Neuronal stem cell (in vitro differentiated cells): ENCODE results near the gene SYCP2L.

Experiments
- DNase-seq: peaks from one replicate; pipeline ENCODE4 v3.0.0-alpha.2; 2013; ENCODE audit warnings: low spot score
- H2AFZ ChIP-seq: one replicate; pipeline ENCODE4 v1.6.1; 2013; ENCODE audit warnings: mild to moderate bottlenecking, low read length, inconsistent platforms
- H2AK5ac ChIP-seq: 2 replicates; pipeline ENCODE4 v1.6.1; 2013; ENCODE audit warnings: low read depth, mild to moderate bottlenecking, inconsistent platforms, low read length, moderate library complexity, mixed read lengths
- H2BK120ac ChIP-seq: 2 replicates; pipeline ENCODE4 v1.6.1; 2013; ENCODE audit warnings: low read depth, mild to moderate bottlenecking, inconsistent platforms, low read length, moderate library complexity, mixed read lengths
- H2BK12ac ChIP-seq: one replicate; pipeline ENCODE4 v1.6.1; 2013; ENCODE audit warnings: low read length, inconsistent platforms
- H2BK15ac ChIP-seq: 2 replicates; pipeline ENCODE4 v1.6.1; 2013; ENCODE audit warnings: mild to moderate bottlenecking, low read length, inconsistent platforms, mixed read lengths
- H2BK5ac ChIP-seq: one replicate; pipeline ENCODE4 v1.6.1; 2013; ENCODE audit warnings: inconsistent platforms, mild to moderate bottlenecking, low read length, moderate library complexity
- H3K14ac ChIP-seq: one replicate; pipeline ENCODE4 v1.6.1; 2013; ENCODE audit warnings: low read length, inconsistent platforms
- H3K18ac ChIP-seq: 2 replicates; pipeline ENCODE4 v1.6.1; 2013; ENCODE audit warnings: low read length, inconsistent platforms
- H3K23ac ChIP-seq: 2 replicates; pipeline ENCODE4 v1.6.1; 2013; ENCODE audit warnings: low read depth, mild to moderate bottlenecking, mixed read lengths, low read length, inconsistent platforms; ENCODE audit not compliant: poor library complexity
- H3K27ac ChIP-seq: replicated peaks from 3 replicates; pipeline ENCODE4 v1.5.1; 2013; ENCODE audit warnings: low read length, inconsistent platforms
- H3K27me3 ChIP-seq, 3 experiments: 2 replicates each; pipeline ENCODE4 v1.6.1; 2013; ENCODE audit warnings: low read length in 3 of 3, mild to moderate bottlenecking in 2 of 3, inconsistent platforms in 1 of 3, low read depth in 1 of 3, mixed read lengths in 1 of 3, moderate library complexity in 1 of 3; ENCODE audit not compliant: control insufficient read depth in 3 of 3, insufficient read depth in 3 of 3
- H3K36me3 ChIP-seq, 2 donors: replicated peaks in 1 of 2; 2 replicates each; pipeline ENCODE4 v1.6.1; 2013; ENCODE audit warnings: low read length in 2 of 2; ENCODE audit not compliant: control insufficient read depth in 2 of 2, insufficient read depth in 2 of 2
- H3K4ac ChIP-seq: 2 replicates; pipeline ENCODE4 v1.6.1; 2013; ENCODE audit warnings: inconsistent platforms, mild to moderate bottlenecking, low read length, moderate library complexity
- H3K4me1 ChIP-seq, 2 donors: 1 replicate in 1 of 2; 2 replicates in 1 of 2; pipeline ENCODE4 v1.6.1; 2013; ENCODE audit warnings: low read length in 2 of 2, low read depth in 1 of 2; ENCODE audit not compliant: control insufficient read depth in 2 of 2, insufficient read depth in 1 of 2
- H3K4me2 ChIP-seq: one replicate; pipeline ENCODE4 v1.6.1; 2013; ENCODE audit warnings: mild to moderate bottlenecking, low read length, inconsistent platforms; ENCODE audit not compliant: insufficient read depth, poor library complexity, severe bottlenecking
- H3K4me3 ChIP-seq, 2 donors: 2 replicates each; pipeline ENCODE4 v1.5.1; 2013; ENCODE audit warnings: low read length in 2 of 2, mild to moderate bottlenecking in 2 of 2, inconsistent platforms in 1 of 2, moderate library complexity in 1 of 2
- H3K79me1 ChIP-seq: one replicate; pipeline ENCODE4 v1.6.1; 2013; ENCODE audit warnings: low read depth, mild to moderate bottlenecking, inconsistent platforms, low read length, moderate library complexity
- H3K9ac ChIP-seq: one replicate; pipeline ENCODE4 v1.6.1; 2013; ENCODE audit warnings: mild to moderate bottlenecking, low read depth, low read length, inconsistent platforms; ENCODE audit not compliant: poor library complexity
- H3K9me3 ChIP-seq, 2 donors: replicated peaks in 1 of 2; 2 replicates each; pipeline versions ENCODE3 to v1.6.1; 2013; ENCODE audit warnings: low read length in 2 of 2, mild to moderate bottlenecking in 2 of 2, inconsistent platforms in 1 of 2, low read depth in 1 of 2, mixed read lengths in 1 of 2, moderate library complexity in 1 of 2; ENCODE audit not compliant: control insufficient read depth in 2 of 2, insufficient read depth in 1 of 2
- H4K8ac ChIP-seq: one replicate; pipeline ENCODE4 v1.6.1; 2013; ENCODE audit warnings: low read depth, mild to moderate bottlenecking, inconsistent platforms, low read length, moderate library complexity
- H4K91ac ChIP-seq: one replicate; pipeline ENCODE4 v1.6.1; 2013; ENCODE audit warnings: low read length, low read depth, mild to moderate bottlenecking, inconsistent platforms; ENCODE audit not compliant: poor library complexity
- WGBS, 2 donors: extraction: QIAGEN DNeasy Blood & Tissue Kit; methylation state at CpG; one replicate each; pipeline ENCODE4 v1.1.7; 2013; ENCODE audit warnings: missing lambda C conversion rate in 2 of 2, mixed read lengths in 1 of 2; ENCODE audit not compliant: insufficient read length in 2 of 2, insufficient replicate concordance in 1 of 2; ENCODE audit errors: extremely low coverage in 2 of 2; 5-methylcytosine and 5-hydroxymethylcytosine counted together

The SYCP2L gene

GRCh38 chr6:10989587-10989986, 102.7 kb downstream of the SYCP2L start:
- WGBS, 2 donors = no CpG with 5 or more reads among the region's 15 CpGs
- no peak overlapping the region for H3K14ac ChIP-seq
- H3K36me3 ChIP-seq = peaks cover 0 to 17% of the 10 kb centered on the region in 2 donors

GRCh38 chr6:10991115-10991514, 104.3 kb downstream of the SYCP2L start:
- no peak overlapping the region for H2BK5ac ChIP-seq
- no peak overlapping the region for H3K18ac ChIP-seq
- no peak for DNase-seq
- H4K8ac ChIP-seq = no peak overlapping the region
- H3K79me1 ChIP-seq = no peaks in the 10 kb centered on the region
- no peak overlapping the region for H2BK120ac ChIP-seq
- H2AK5ac ChIP-seq = no peak overlapping the region
- H3K4ac ChIP-seq = no peak overlapping the region
- no peak overlapping the region for H3K27ac ChIP-seq
- H3K23ac ChIP-seq = no peak overlapping the region
- H3K14ac ChIP-seq = no peak overlapping the region
- H3K27me3 ChIP-seq = no peaks in the 10 kb centered on the region
- H3K9ac ChIP-seq = no peak overlapping the region
- no peak overlapping the region for H2BK15ac ChIP-seq
- no peak overlapping the region for H4K91ac ChIP-seq
- peaks cover 0 to 2% of the 10 kb centered on the region in 2 donors for H3K9me3 ChIP-seq
- no peak overlapping the region for H3K4me2 ChIP-seq
- no peak overlapping the region for H2AFZ ChIP-seq
- H2BK12ac ChIP-seq = no peak overlapping the region
- no CpG with 5 or more reads among the region's 2 CpGs for WGBS, 2 donors
- peaks cover 0 to 8% of the 10 kb centered on the region in 2 donors for H3K4me1 ChIP-seq
- H3K36me3 ChIP-seq = peaks cover 0 to 29% of the 10 kb centered on the region in 2 donors
- H3K4me3 ChIP-seq = no peak overlapping the region

More at GRCh38 chr6:10989587-10989986, 102.7 kb downstream of the SYCP2L start:
- Histone ChIP-seq H3K23ac (no peak overlapping the region), H3K27me3 (no peaks in the 10 kb centered on the region), H3K9me3 (peaks cover 0 to 2% of the 10 kb centered on the region in 2 donors), H2AK5ac (no peak overlapping the region), H4K91ac (no peak overlapping the region), H3K9ac (no peak overlapping the region), H3K4me3 (no peak overlapping the region), H3K18ac (no peak overlapping the region), H3K27ac (no peak overlapping the region), H3K4ac (no peak overlapping the region), H3K4me1 (peaks cover 0 to 3% of the 10 kb centered on the region in 2 donors), H2BK12ac (no peak overlapping the region), H2AFZ (no peak overlapping the region), H3K4me2 (no peak overlapping the region), H3K79me1 (no peaks in the 10 kb centered on the region), H4K8ac (no peak overlapping the region), H2BK5ac (no peak overlapping the region), H2BK15ac (no peak overlapping the region), H2BK120ac (no peak overlapping the region)
- DNase-seq = no peak

GRCh38 chr6:10993896-10994295, 107.0 kb downstream of the SYCP2L start:
- H3K14ac ChIP-seq = no peak overlapping the region
- no peak overlapping the region for H2AK5ac ChIP-seq
- H3K79me1 ChIP-seq = no peaks in the 10 kb centered on the region
- H3K9me3 ChIP-seq = no peaks in the 10 kb centered on the region
- H3K18ac ChIP-seq = no peak overlapping the region
- H3K27me3 ChIP-seq = no peaks in the 10 kb centered on the region
- no peak overlapping the region for H2BK5ac ChIP-seq
- H2BK15ac ChIP-seq = no peak overlapping the region
- H2BK120ac ChIP-seq = no peak overlapping the region
- no peak overlapping the region for H4K91ac ChIP-seq
- H2BK12ac ChIP-seq = no peak overlapping the region
- peaks cover 0 to 8% of the 10 kb centered on the region in 2 donors for H3K4me1 ChIP-seq
- peaks cover 0 to 36% of the 10 kb centered on the region in 2 donors for H3K36me3 ChIP-seq
- H3K4ac ChIP-seq = no peak overlapping the region
- no peak for DNase-seq
- H3K4me3 ChIP-seq = no peak overlapping the region
- no peak overlapping the region for H3K4me2 ChIP-seq
- no peak overlapping the region for H3K9ac ChIP-seq
- H4K8ac ChIP-seq = no peak overlapping the region
- no peak overlapping the region for H3K27ac ChIP-seq
- H3K23ac ChIP-seq = no peak overlapping the region
- no peak overlapping the region for H2AFZ ChIP-seq
- no CpG with 5 or more reads among the region's 8 CpGs for WGBS, 2 donors

GRCh38 chr6:10995114-10995707, 108.4 kb downstream of the SYCP2L start:
- no peak overlapping the region for H2BK5ac ChIP-seq
- H3K9me3 ChIP-seq = no peaks in the 10 kb centered on the region
- no peak overlapping the region for H3K14ac ChIP-seq
- H3K36me3 ChIP-seq = peaks cover 0 to 44% of the 10 kb centered on the region in 2 donors
- no peak overlapping the region for H3K27ac ChIP-seq
- peak overlapping the region; percentile 62 for H3K18ac ChIP-seq
- no peak overlapping the region for H2BK15ac ChIP-seq
- no peak for DNase-seq
- H3K79me1 ChIP-seq = no peaks in the 10 kb centered on the region
- H3K4me2 ChIP-seq = no peak overlapping the region
- no peak overlapping the region for H2BK12ac ChIP-seq
- no peak overlapping the region for H2AFZ ChIP-seq
- H3K4me1 ChIP-seq = peaks cover 0 to 8% of the 10 kb centered on the region in 2 donors
- H3K27me3 ChIP-seq = no peaks in the 10 kb centered on the region
- WGBS, 2 donors = no CpG with 5 or more reads among the region's 4 CpGs
- no peak overlapping the region for H2BK120ac ChIP-seq
- no peak overlapping the region for H3K23ac ChIP-seq
- H4K8ac ChIP-seq = no peak overlapping the region
- H2AK5ac ChIP-seq = no peak overlapping the region
- no peak overlapping the region for H3K9ac ChIP-seq
- no peak overlapping the region for H3K4ac ChIP-seq
- no peak overlapping the region for H4K91ac ChIP-seq
- peak overlapping the region in 1 of 2 donors; percentile 7 for H3K4me3 ChIP-seq
